ENCODE results near the gene DPP4. TPM values are rescaled to one million over a fixed set of nuclear protein-coding genes. Genes with fewer than 3 reads are reported as not detected.

DPP4 gene
- polyA plus RNA-seq, 1 experiment = 10.3 TPM

DNA sequence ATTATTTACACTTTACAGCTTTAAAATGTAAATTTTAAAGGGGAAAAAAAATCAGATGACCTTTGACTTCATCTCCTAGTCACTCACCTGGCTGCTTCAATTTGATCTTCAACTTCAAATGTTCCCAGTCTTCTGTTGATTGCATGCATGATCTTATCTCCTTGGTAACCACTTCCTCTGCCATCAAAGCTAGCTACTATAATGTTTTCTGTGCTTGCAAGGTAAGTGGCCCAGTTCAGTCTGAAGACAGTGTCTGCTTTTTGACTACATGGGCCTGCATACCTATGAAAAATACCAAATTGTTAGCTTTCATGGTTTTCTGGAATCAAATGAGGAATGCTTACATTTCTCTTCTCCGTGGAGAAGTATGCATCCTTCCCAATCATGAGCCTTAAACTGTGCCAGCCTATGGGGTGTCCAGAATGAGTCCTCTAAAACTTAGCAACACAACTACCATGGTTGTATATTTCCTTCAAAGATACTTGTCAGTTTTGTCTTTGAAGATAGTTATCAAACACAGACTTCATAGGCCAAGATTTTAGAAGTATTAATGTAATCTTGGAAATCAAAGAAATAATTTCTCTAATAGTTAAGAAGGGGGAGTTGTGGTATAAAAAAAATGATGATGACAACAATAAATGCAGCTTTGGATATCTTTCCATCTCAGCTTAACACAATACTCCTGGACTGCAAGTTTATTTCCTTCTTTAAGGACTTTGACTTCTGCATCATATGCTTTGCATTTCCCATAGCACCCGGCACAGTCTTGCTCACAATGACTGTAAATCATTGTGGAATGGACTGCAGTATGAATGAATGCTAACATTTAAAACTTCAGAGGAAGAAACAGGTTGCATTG, 62.1 kb downstream of the DPP4 start:
- no peaks in the 10 kb centered on the region for H3K36me3 ChIP-seq (ENCODE audit: control insufficient read depth, insufficient read depth, low read length)
- POLR2A ChIA-PET = no interaction called here
- no peaks in the 10 kb centered on the region for H3K27me3 ChIP-seq (ENCODE audit: control insufficient read depth, insufficient read depth, low read length)
- DNase-seq (ENCODE audit: low read depth) = no peak
- H3K4me3 ChIP-seq (ENCODE audit: low read depth, low read length) = no peak overlapping the region
- TF ChIP-seq, protein P1, sequence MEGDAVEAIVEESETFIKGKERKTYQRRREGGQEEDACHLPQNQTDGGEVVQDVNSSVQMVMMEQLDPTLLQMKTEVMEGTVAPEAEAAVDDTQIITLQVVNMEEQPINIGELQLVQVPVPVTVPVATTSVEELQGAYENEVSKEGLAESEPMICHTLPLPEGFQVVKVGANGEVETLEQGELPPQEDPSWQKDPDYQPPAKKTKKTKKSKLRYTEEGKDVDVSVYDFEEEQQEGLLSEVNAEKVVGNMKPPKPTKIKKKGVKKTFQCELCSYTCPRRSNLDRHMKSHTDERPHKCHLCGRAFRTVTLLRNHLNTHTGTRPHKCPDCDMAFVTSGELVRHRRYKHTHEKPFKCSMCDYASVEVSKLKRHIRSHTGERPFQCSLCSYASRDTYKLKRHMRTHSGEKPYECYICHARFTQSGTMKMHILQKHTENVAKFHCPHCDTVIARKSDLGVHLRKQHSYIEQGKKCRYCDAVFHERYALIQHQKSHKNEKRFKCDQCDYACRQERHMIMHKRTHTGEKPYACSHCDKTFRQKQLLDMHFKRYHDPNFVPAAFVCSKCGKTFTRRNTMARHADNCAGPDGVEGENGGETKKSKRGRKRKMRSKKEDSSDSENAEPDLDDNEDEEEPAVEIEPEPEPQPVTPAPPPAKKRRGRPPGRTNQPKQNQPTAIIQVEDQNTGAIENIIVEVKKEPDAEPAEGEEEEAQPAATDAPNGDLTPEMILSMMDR (IDR thresholded peaks at IDR 0.05; ENCODE audit: insufficient read depth, low read depth, low read length) = no peak
- CTCF ChIA-PET = interaction anchor here (1.3 to 3.3 kb wide), 5 partner anchors 8 to 113 kb away, joined by 4 to 21 read pairs (median 7); no protein-coding TSS in a partner anchor

DNA sequence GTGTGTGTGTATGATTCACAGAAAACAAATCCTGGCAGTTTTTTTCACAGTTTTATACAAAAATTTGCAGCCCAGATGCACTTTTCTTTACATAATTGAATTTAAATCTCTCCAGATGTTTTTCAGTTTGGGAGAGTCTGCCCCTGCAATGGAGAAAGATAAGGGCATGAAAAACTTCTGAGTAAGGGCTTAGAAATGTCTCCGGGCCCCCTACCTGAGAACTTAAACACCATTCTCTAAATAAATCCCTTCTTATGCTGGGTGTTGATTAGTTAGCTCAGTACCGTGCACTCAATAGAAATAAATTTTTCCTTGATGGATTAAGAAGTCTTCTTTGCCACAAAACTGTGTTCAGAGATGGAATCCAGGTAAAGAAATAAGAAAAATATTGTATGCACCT, 64.5 kb downstream of the DPP4 start:
- CTCF ChIA-PET = interaction anchor here (2.0 to 3.3 kb wide), 3 partner anchors 10 to 116 kb away, joined by 7 to 21 read pairs (median 7); no protein-coding TSS in a partner anchor
- Histone ChIP-seq H3K27me3 (ENCODE audit: control insufficient read depth, insufficient read depth, low read length) (no peaks in the 10 kb centered on the region), H3K36me3 (ENCODE audit: control insufficient read depth, insufficient read depth, low read length) (no peaks in the 10 kb centered on the region), H3K4me3 (ENCODE audit: low read depth, low read length) (no peak overlapping the region)
- TF ChIP-seq, protein P1 (IDR thresholded peaks at IDR 0.05; ENCODE audit: insufficient read depth, low read depth, low read length) = no peak
- DNase-seq (ENCODE audit: low read depth) = no peak
- POLR2A ChIA-PET = no interaction called here

DNA sequence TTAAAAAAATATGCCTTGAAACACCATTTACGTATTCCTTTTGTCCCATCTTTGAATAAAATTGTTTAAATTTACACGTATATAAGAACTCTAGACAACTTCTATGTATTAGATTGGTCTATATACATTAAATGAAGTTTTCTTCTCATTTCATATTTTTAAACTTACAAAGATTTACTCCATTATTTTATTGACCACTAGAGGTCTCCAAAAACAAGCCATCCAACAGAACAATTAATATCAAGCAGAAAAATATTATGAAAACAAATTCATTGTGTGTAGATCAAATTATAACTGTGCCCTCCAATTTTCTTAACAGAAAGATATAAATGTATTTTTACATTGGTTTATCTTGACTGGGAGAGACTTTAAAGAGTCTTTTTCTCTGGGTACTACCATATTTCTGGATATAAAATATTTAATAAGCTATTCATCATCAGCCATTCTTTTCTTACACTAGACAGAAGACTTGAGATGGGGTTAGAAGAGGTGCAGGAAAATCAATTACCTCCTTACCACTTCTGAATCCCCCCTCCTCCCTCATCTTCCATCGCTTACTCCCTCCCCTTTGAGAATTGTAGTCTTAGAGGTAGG, 66.5 kb downstream of the DPP4 start:
- TF ChIP-seq, protein P1 (IDR thresholded peaks at IDR 0.05; ENCODE audit: insufficient read depth, low read depth, low read length) = peak; percentile 46
- POLR2A ChIA-PET = no interaction called here
- Histone ChIP-seq H3K27me3 (ENCODE audit: control insufficient read depth, insufficient read depth, low read length) (0 out of 2 replicates have a peak, but pooled peaks cover 1% of the 10 kb centered on the region), H3K4me3 (ENCODE audit: low read depth, low read length) (no peak overlapping the region), H3K36me3 (ENCODE audit: control insufficient read depth, insufficient read depth, low read length) (no peaks in the 10 kb centered on the region)
- DNase-seq (ENCODE audit: low read depth) = no peak
- CTCF ChIA-PET = interaction anchor here (0.7 to 2.4 kb wide), 10 partner anchors 8 to 118 kb away, joined by 3 to 22 read pairs (median 5); no protein-coding TSS in a partner anchor

DNA sequence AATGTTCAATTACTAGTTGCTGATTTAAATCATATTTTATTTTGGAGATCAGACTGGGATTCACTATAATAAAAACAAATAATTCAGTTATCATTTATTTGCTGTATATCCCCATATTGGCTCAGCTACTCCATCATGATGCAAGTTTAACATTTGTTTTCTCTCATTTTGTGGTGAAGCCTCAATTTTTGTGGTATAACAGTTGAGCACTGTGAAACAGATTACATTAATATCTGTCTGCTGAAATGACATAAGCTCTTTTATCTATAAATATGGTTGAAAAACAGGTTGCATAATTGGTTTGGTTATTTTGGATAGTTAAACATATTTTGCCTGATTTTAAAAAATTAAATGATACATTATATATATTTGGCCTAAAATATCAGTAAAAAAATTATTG, 67.7 kb downstream of the DPP4 start:
- no peak overlapping the region for H3K4me3 ChIP-seq (ENCODE audit: low read depth, low read length)
- CTCF ChIA-PET = interaction anchor here (0.7 to 2.4 kb wide), 4 partner anchors 8 to 119 kb away, joined by 3 to 22 read pairs (median 5); no protein-coding TSS in a partner anchor
- TF ChIP-seq, protein P1 (IDR thresholded peaks at IDR 0.05; ENCODE audit: insufficient read depth, low read depth, low read length) = no peak
- H3K27me3 ChIP-seq (ENCODE audit: control insufficient read depth, insufficient read depth, low read length) = 0 out of 2 replicates have a peak, but pooled peaks cover 1% of the 10 kb centered on the region
- POLR2A ChIA-PET = no interaction called here
- no peaks in the 10 kb centered on the region for H3K36me3 ChIP-seq (ENCODE audit: control insufficient read depth, insufficient read depth, low read length)
- no peak for DNase-seq (ENCODE audit: low read depth)

DNA sequence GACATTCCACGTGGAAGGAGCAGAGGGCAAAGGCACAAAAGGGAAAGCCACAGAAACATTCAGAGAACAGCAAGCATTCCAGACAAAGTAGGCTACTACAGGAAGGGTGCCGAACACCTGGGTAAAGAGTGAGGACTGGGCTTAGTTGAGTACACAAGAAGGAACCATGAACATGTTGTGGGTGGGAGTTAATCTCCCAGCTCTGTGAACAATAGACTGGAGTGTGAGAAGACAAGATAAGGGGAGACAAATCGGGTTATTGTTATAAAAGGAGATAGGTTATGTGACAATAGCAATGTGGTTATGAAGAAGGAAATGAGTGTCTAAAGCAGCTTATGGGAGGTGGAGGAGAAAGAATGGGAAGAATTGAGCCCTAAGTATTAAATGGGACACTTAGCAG, 70.0 kb downstream of the DPP4 start:
- POLR2A ChIA-PET = no interaction called here
- no peaks in the 10 kb centered on the region for H3K36me3 ChIP-seq (ENCODE audit: control insufficient read depth, insufficient read depth, low read length)

More for the DNA sequence above, 70.0 kb downstream of the DPP4 start:
- H3K4me3 ChIP-seq (ENCODE audit: low read depth, low read length) = no peak overlapping the region
- no peak for DNase-seq (ENCODE audit: low read depth)
- CTCF ChIA-PET = interaction anchor here (0.8 to 1.7 kb wide), 5 partner anchors 8 to 295 kb away, joined by 3 to 7 read pairs (median 4); no protein-coding TSS in a partner anchor
- TF ChIP-seq, protein P1 (IDR thresholded peaks at IDR 0.05; ENCODE audit: insufficient read depth, low read depth, low read length) = no peak
- H3K27me3 ChIP-seq (ENCODE audit: control insufficient read depth, insufficient read depth, low read length) = 0 out of 2 replicates have a peak, but pooled peaks cover 1% of the 10 kb centered on the region
